AG10803 (cell line): Measurements from ENCODE around the gene PROM1.

Experiments used
- DNase-seq: peaks from one replicate; pipeline ENCODE4 v3.0.0; 2010; ENCODE audit warnings: low read depth
- H3K4me3 ChIP-seq: 2 replicates; pipeline ENCODE4 v1.5.1; 2011; ENCODE audit warnings: mild to moderate bottlenecking, low read length, control low read depth
- CTCF ChIP-seq: conservative IDR thresholded peaks from 2 replicates; pipeline ENCODE4 v1.5.1; 2011; ENCODE audit warnings: mild to moderate bottlenecking, low read length, control low read depth, inconsistent platforms

The PROM1 gene

GRCh38 chr4:16007471-16008095 is 76.2 kb downstream of the PROM1 start:
- H3K4me3 ChIP-seq = no peak overlapping the region
- no peak for TF ChIP-seq CTCF
- DNase-seq = no peak

GRCh38 chr4:16006771-16007446 is 76.9 kb downstream of the PROM1 start:
- no peak overlapping the region for H3K4me3 ChIP-seq
- TF ChIP-seq CTCF = no peak
- DNase-seq = no peak

GRCh38 chr4:16005676-16006075 is 78.1 kb downstream of the PROM1 start:
- no peak for DNase-seq
- no peak for TF ChIP-seq CTCF

GRCh38 chr4:16001484-16001858 is 82.4 kb downstream of the PROM1 start:
- TF ChIP-seq CTCF = peak; percentile 93
- H3K4me3 ChIP-seq = no peak overlapping the region
- peak; percentile 64 for DNase-seq

More at GRCh38 chr4:16005676-16006075, 78.1 kb downstream of the PROM1 start:
- no peak overlapping the region for H3K4me3 ChIP-seq

GRCh38 chr4:16000708-16001483 is 82.9 kb downstream of the PROM1 start:
- TF ChIP-seq CTCF = no peak
- no peak for DNase-seq
- H3K4me3 ChIP-seq = no peak overlapping the region

- DNase-seq = no peak
- no peak for TF ChIP-seq CTCF
- H3K4me3 ChIP-seq = no peak overlapping the region
These were observed 87.0 kb downstream of the PROM1 start for GRCh38 chr4:15996773-15997172.
